Pancreas (tissue), 10 donors: ENCODE results near the gene TMEM120B. TPM values are rescaled to one million over a fixed set of nuclear protein-coding genes. Genes with fewer than 3 reads are reported as not detected.
"Not testable (repeated sequence)": the region's sequence is repeated elsewhere in the genome, so short reads cannot be mapped to it uniquely, and the experiment has no call there.

ENCODE experiments used
- ATAC-seq, 4 donors: fragments of 200-7000 bp; cut with Tn5 transposase; one replicate each; pipeline versions ENCODE4 v1.8.0 to v1.9.1; 2020; ENCODE audit warnings: mild to moderate bottlenecking in 4 of 4, moderate library complexity in 4 of 4
- DNase-seq, 6 donors: peaks; one replicate each; pipeline ENCODE4 v3.0.0-alpha.2; 2020
- FAIRE-seq: peaks from 2 replicates; lab custom pipeline; 2012; peaks lifted over from hg19 to GRCh38; lab: Jason Lieb, UNC
- H3K27ac ChIP-seq, 4 donors: fragments of 200-600 bp; sonication (generic); 1 replicate in 3 of 4; 2 replicates in 1 of 4; pipeline versions ENCODE4 v1.5.0 to v1.8.0; 2020
- H3K27me3 ChIP-seq, 4 donors: fragments of 200-600 bp; one replicate each; pipeline ENCODE4 v1.8.0; 2021
- H3K36me3 ChIP-seq, 3 donors: fragments of 200-600 bp; sonication (generic) in 1 of 3; one replicate each; pipeline versions ENCODE4 v1.5.0 to v1.8.0; 2020 to 2021
- H3K4me1 ChIP-seq, 3 donors: fragments of 200-600 bp; one replicate each; pipeline ENCODE4 v1.8.0; 2021
- H3K4me3 ChIP-seq, 4 donors: fragments of 200-600 bp; sonication (generic) in 2 of 4; one replicate each; pipeline versions ENCODE4 v1.5.0 to v1.8.0; 2020 to 2021
- H3K9me3 ChIP-seq, 4 donors: fragments of 200-600 bp; one replicate each; pipeline ENCODE4 v1.8.0; 2021
- CTCF ChIP-seq, 4 donors: fragments of 200-600 bp; sonication (generic) in 3 of 4; IDR thresholded peaks; one replicate each; pipeline versions ENCODE4 v1.5.0 to v1.8.0; 2021; ENCODE audit warnings: antibody characterized with exemption in 4 of 4
- WGBS, 2 donors: extraction: QIAGEN DNeasy Blood & Tissue Kit; methylation state at CpG; one replicate each; pipeline ENCODE4 v1.1.7; 2013; 5-methylcytosine and 5-hydroxymethylcytosine counted together
- intact Hi-C, 3 donors: fragments of 100-400 bp; cut with DNase I; formaldehyde crosslinking; loops; one replicate each; pipeline versions ENCODE4 v1.11.1 to v1.14.2; 2022
- polyA plus RNA-seq, 2 donors: library from polyadenylated mRNA; stranded (reverse); fragments of 200-250 nt; gene quantifications; one replicate each; pipeline ENCODE4 v1.2.3, GENCODE V29; 2013
- total RNA-seq, 6 donors: library from RNA; stranded (reverse); fragmentation: NEBNext Ultra II Directional in 4 of 6; extraction: Animal tissue kit (Norgen Biotek cat#: 25700) in 4 of 6; gene quantifications; one replicate each; pipeline versions ENCODE4 v1.2.1 to v1.2.4, GENCODE V29; 2021 to 2023
- donor health status: healthy with polysubstance abuse.
- donor health status: DM: no; HTN: no; CAD: no; lungs with moderate emphysema.
- donor health status: DM: no; HTN: no; CAD: no.
- donor health status: control.
- donor health status: control.
- donor health status: Bipolar disorder and iron deficiency.
- donor health status: DM: yes; HTN: yes; CAD: no.
- donor health status: DM: no; HTN: no; CAD: no.
- donor health status: DM: no; HTN: no; CAD: no.
- donor health status: DM: yes; HTN: yes; CAD: no.

TMEM120B gene
- total and polyA plus RNA-seq, 8 donors: 8.2 to 19.8 (median 11.4) TPM

- no peaks in the 10 kb centered on the region for H3K4me1 ChIP-seq
- H3K4me3 ChIP-seq: peak overlapping the region in 3 of 4 donors; percentile 98 to 99 (median 98)
- FAIRE-seq: no peak
- DNase-seq: no peak
- no peak for ATAC-seq
- H3K27ac ChIP-seq: no peak overlapping the region
- H3K36me3 ChIP-seq: no peaks in the 10 kb centered on the region
- no peaks in the 10 kb centered on the region for H3K9me3 ChIP-seq
- 39 to 43% methylated on average over 6 of the region's 6 CpGs for WGBS, 2 donors
- no peaks in the 10 kb centered on the region for H3K27me3 ChIP-seq
- no peak for TF ChIP-seq CTCF (IDR thresholded peaks at IDR 0.05)
- intact Hi-C loops: no loop called here
Measured at GRCh38 chr12:121713793-121714192, 1.2 kb downstream of the TMEM120B start.

- ATAC-seq, H3K27me3 ChIP-seq, H3K27ac ChIP-seq, FAIRE-seq, DNase-seq, H3K9me3 ChIP-seq, H3K4me1 ChIP-seq, H3K36me3 ChIP-seq, H3K4me3 ChIP-seq, intact Hi-C loops: not testable (repeated sequence)
- 93 to 97% methylated on average over 7 of the region's 7 CpGs for WGBS, 2 donors
Measured at GRCh38 chr12:121715055-121715454, 2.5 kb downstream of the TMEM120B start.

GRCh38 chr12:121715862-121716435 lies 3.4 kb downstream of the TMEM120B start:
- WGBS, 2 donors: 77 to 79% methylated on average over 6 of the region's 6 CpGs
- ATAC-seq: no peak
- FAIRE-seq: no peak
- H3K27ac ChIP-seq: no peak overlapping the region
- intact Hi-C loops: no loop called here
- no peaks in the 10 kb centered on the region for H3K36me3 ChIP-seq
- H3K4me1 ChIP-seq: no peaks in the 10 kb centered on the region
- H3K27me3 ChIP-seq: no peaks in the 10 kb centered on the region
- no peaks in the 10 kb centered on the region for H3K9me3 ChIP-seq
- no peak for TF ChIP-seq CTCF (IDR thresholded peaks at IDR 0.05)
- H3K4me3 ChIP-seq: no peak overlapping the region
- DNase-seq: no peak

- Histone ChIP-seq H3K9me3 (no peaks in the 10 kb centered on the region), H3K4me1 (no peaks in the 10 kb centered on the region), H3K27me3 (no peaks in the 10 kb centered on the region), H3K27ac (no peak overlapping the region), H3K4me3 (no peak overlapping the region), H3K36me3 (no peaks in the 10 kb centered on the region)
- ATAC-seq (no peak), FAIRE-seq (no peak), DNase-seq (no peak)
- intact Hi-C loops: no loop called here
- 86 to 89% methylated on average over 10 of the region's 10 CpGs for WGBS, 2 donors
- TF ChIP-seq CTCF (IDR thresholded peaks at IDR 0.05): no peak
Measured at GRCh38 chr12:121717041-121717699, 4.6 kb downstream of the TMEM120B start.

GRCh38 chr12:121718653-121719239 lies 6.2 kb downstream of the TMEM120B start:
- FAIRE-seq (no peak), DNase-seq (no peak)
- intact Hi-C loops: no loop called here

More at GRCh38 chr12:121718653-121719239, 6.2 kb downstream of the TMEM120B start:
- 91 to 97% methylated on average over 3 of the region's 3 CpGs for WGBS, 2 donors
- TF ChIP-seq CTCF (IDR thresholded peaks at IDR 0.05): no peak
- H3K4me1 ChIP-seq: no peaks in the 10 kb centered on the region
- no peaks in the 10 kb centered on the region for H3K27me3 ChIP-seq
- no peak overlapping the region for H3K4me3 ChIP-seq
- ATAC-seq: no peak
- H3K9me3 ChIP-seq: no peaks in the 10 kb centered on the region
- H3K27ac ChIP-seq: no peak overlapping the region
- no peaks in the 10 kb centered on the region for H3K36me3 ChIP-seq
